Osteocyte (in vitro differentiated cells): ENCODE measurements around the gene JTB. TPM values are rescaled to one million over a fixed set of nuclear protein-coding genes. Genes with fewer than 3 reads are reported as not detected.
"Not testable (repeated sequence)": the region's sequence is repeated elsewhere in the genome, so short reads cannot be mapped to it uniquely, and the experiment has no call there.

Experiments used
- DNase-seq: peaks from one replicate; pipeline ENCODE4 v3.0.0; 2021; ENCODE audit warnings: mixed read lengths; ENCODE audit not compliant: unreplicated experiment; ENCODE audit errors: extremely low spot score
- H3K27ac Mint-ChIP-seq: one replicate; pipeline ENCODE4 v1.8.0; 2021; ENCODE audit warnings: mild to moderate bottlenecking, mixed read lengths; ENCODE audit not compliant: unreplicated experiment
- H3K27me3 Mint-ChIP-seq: one replicate; pipeline ENCODE4 v1.8.0; 2021; ENCODE audit warnings: mixed read lengths; ENCODE audit not compliant: unreplicated experiment
- H3K36me3 Mint-ChIP-seq: one replicate; pipeline ENCODE4 v1.8.0; 2021; ENCODE audit warnings: mixed read lengths; ENCODE audit not compliant: unreplicated experiment
- H3K4me1 Mint-ChIP-seq: one replicate; pipeline ENCODE4 v1.8.0; 2021; ENCODE audit warnings: mixed read lengths; ENCODE audit not compliant: unreplicated experiment
- H3K4me3 Mint-ChIP-seq: one replicate; pipeline ENCODE4 v1.8.0; 2021; ENCODE audit warnings: mild to moderate bottlenecking, moderate library complexity, mixed read lengths; ENCODE audit not compliant: unreplicated experiment
- H3K9me3 Mint-ChIP-seq: one replicate; pipeline ENCODE4 v1.8.0; 2021; ENCODE audit warnings: mixed read lengths; ENCODE audit not compliant: unreplicated experiment
- total RNA-seq: library from RNA; stranded (reverse); gene quantifications from 2 replicates; pipeline ENCODE4 v1.2.1, GENCODE V29; 2021
- TF ChIP-seq, protein P1 (sequence below): fragments of 200-600 bp; sonication (generic); IDR thresholded peaks from 2 replicates; pipeline ENCODE4 v1.5.0; 2021; ENCODE audit warnings: antibody characterized with exemption, mild to moderate bottlenecking, moderate library complexity

Gene JTB
- total RNA-seq, 1 donor from 2014 or later = 143 TPM

- no peak overlapping the region for H3K27ac Mint-ChIP-seq
- H3K9me3 Mint-ChIP-seq = no peaks in the 10 kb centered on the region
- TF ChIP-seq, protein P1, sequence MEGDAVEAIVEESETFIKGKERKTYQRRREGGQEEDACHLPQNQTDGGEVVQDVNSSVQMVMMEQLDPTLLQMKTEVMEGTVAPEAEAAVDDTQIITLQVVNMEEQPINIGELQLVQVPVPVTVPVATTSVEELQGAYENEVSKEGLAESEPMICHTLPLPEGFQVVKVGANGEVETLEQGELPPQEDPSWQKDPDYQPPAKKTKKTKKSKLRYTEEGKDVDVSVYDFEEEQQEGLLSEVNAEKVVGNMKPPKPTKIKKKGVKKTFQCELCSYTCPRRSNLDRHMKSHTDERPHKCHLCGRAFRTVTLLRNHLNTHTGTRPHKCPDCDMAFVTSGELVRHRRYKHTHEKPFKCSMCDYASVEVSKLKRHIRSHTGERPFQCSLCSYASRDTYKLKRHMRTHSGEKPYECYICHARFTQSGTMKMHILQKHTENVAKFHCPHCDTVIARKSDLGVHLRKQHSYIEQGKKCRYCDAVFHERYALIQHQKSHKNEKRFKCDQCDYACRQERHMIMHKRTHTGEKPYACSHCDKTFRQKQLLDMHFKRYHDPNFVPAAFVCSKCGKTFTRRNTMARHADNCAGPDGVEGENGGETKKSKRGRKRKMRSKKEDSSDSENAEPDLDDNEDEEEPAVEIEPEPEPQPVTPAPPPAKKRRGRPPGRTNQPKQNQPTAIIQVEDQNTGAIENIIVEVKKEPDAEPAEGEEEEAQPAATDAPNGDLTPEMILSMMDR = no peak
- no peak for DNase-seq
- no peaks in the 10 kb centered on the region for H3K4me1 Mint-ChIP-seq
- no peaks in the 10 kb centered on the region for H3K27me3 Mint-ChIP-seq
- H3K36me3 Mint-ChIP-seq = no peaks in the 10 kb centered on the region
- H3K4me3 Mint-ChIP-seq = no peak overlapping the region
Observed at GRCh38 chr1:154012129-154012528, 34.7 kb upstream of the JTB start.

- Mint-ChIP-seq H3K4me3 (no peak overlapping the region), H3K27me3 (no peaks in the 10 kb centered on the region), H3K27ac (peak overlapping the region; percentile 67), H3K4me1 (peaks cover 4% of the 10 kb centered on the region), H3K36me3 (no peaks in the 10 kb centered on the region), H3K9me3 (no peaks in the 10 kb centered on the region)
- no peak for DNase-seq
- TF ChIP-seq, protein P1 = no peak
Observed at GRCh38 chr1:154006136-154006535, 28.7 kb upstream of the JTB start.

DNA sequence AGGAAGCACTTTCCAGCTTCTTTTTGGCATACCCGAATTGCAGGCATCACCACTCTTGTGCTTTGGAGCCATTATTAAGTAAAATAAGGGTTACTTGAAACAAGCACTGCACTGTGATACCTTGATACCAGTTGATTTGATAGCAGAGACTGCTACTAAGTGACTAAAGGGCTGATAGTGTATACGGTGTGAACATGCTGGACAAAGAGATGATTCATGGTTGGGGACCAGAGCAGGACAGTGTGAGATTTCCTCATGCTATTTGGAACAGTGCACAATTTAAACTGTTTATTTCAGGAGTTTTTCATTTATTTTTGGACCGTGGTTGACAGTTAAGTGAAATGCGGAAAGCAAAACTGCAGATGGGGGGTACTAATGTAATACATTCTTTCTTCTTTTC, 22.9 kb upstream of the JTB start:
- TF ChIP-seq, protein P1 = no peak
- Mint-ChIP-seq H3K27ac (no peak overlapping the region), H3K36me3 (peaks cover 4% of the 10 kb centered on the region), H3K4me1 (no peaks in the 10 kb centered on the region), H3K9me3 (peaks cover 3% of the 10 kb centered on the region), H3K27me3 (no peaks in the 10 kb centered on the region), H3K4me3 (no peak overlapping the region)
- DNase-seq = no peak

DNA sequence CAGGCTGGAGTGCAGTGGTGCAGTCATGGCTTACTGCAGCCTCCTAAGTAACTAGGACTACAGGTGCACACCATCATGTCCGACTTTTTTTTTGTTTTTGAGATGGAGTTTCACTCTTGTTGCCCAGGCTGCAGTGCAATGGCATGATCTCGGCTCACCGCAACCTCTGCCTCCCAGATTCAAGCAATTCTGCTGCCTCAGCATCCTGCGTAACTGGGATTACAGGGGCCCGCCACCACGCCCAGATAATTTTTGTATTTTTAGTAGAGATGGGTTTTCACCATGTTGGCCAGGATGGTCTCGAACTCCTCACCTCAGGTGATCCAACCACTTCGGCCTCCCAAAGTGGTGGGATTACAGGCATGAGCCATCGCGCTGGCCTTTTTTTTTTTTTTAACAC, 19.4 kb upstream of the JTB start:
- DNase-seq, H3K27me3 Mint-ChIP-seq, H3K27ac Mint-ChIP-seq, H3K4me1 Mint-ChIP-seq, H3K9me3 Mint-ChIP-seq, H3K4me3 Mint-ChIP-seq: not testable (repeated sequence)
- peaks cover 19% of the 10 kb centered on the region for H3K36me3 Mint-ChIP-seq

GRCh38 chr1:153995640-153996039, 18.2 kb upstream of the JTB start:
- H3K9me3 Mint-ChIP-seq = peaks cover 3% of the 10 kb centered on the region
- H3K4me1 Mint-ChIP-seq = peaks cover 18% of the 10 kb centered on the region
- no peaks in the 10 kb centered on the region for H3K27me3 Mint-ChIP-seq
- TF ChIP-seq, protein P1 = no peak
- no peak overlapping the region for H3K27ac Mint-ChIP-seq
- H3K4me3 Mint-ChIP-seq = no peak overlapping the region
- DNase-seq = no peak
- peaks cover 30% of the 10 kb centered on the region for H3K36me3 Mint-ChIP-seq

GRCh38 chr1:153995202-153995601, 17.7 kb upstream of the JTB start:
- TF ChIP-seq, protein P1 = no peak
- Mint-ChIP-seq H3K36me3 (peaks cover 30% of the 10 kb centered on the region), H3K4me3 (no peak overlapping the region), H3K27me3 (no peaks in the 10 kb centered on the region), H3K27ac (no peak overlapping the region), H3K4me1 (peaks cover 21% of the 10 kb centered on the region), H3K9me3 (peaks cover 3% of the 10 kb centered on the region)
- DNase-seq = no peak
